Measurements from ENCODE around the gene TMEM94. TPM values are rescaled to one million over a fixed set of nuclear protein-coding genes. Genes with fewer than 3 reads are reported as not detected.

TMEM94 gene
- total and polyA plus RNA-seq, 9 of the 15 experiments (the other 6 are each of a cell fraction or from before 2014, with no cell fraction given) = 0.35 to 48.1 (median 14.4) TPM

- TF ChIP-seq ZBTB5 (IDR thresholded peaks at IDR 0.05) (no peak), ELK1 (CRISPR knock-in tag; IDR thresholded peaks at IDR 0.05) (no peak), PHB2 (IDR thresholded peaks at IDR 0.05; ENCODE audit: low read depth) (no peak), HDGF (IDR thresholded peaks at IDR 0.05) (no peak), NBN (IDR thresholded peaks at IDR 0.05; ENCODE audit: low read depth) (no peak), NFXL1 (CRISPR knock-in tag; IDR thresholded peaks at IDR 0.05) (0 out of 2 replicates have a peak, but pooled peaks have one; percentile 33), ZNF79 (CRISPR knock-in tag; IDR thresholded peaks at IDR 0.05; ENCODE audit: low read depth) (no peak), DNMT1 (IDR thresholded peaks at IDR 0.05) (no peak), SMAD4 (CRISPR knock-in tag; conservative IDR thresholded peaks at IDR 0.05) (peak; percentile 80), SMARCC2 (IDR thresholded peaks at IDR 0.05; ENCODE audit: low read depth) (peak; percentile 37; the same call in 1 of the 2 replicates), FOS (IDR thresholded peaks at IDR 0.05; ENCODE audit: extremely low read depth, insufficient read length) (no peak), MIER1 (IDR thresholded peaks at IDR 0.05; ENCODE audit: low read depth) (peak; percentile 98), ZNF280B (CRISPR knock-in tag; IDR thresholded peaks at IDR 0.05) (no peak), PREB (CRISPR knock-in tag; IDR thresholded peaks at IDR 0.05) (0 out of 2 replicates have a peak, but pooled peaks have one; percentile 18), EHMT2 (IDR thresholded peaks at IDR 0.05) (peak; percentile 99), EZH2 (IDR thresholded peaks at IDR 0.05; ENCODE audit: borderline replicate concordance, low read depth, low read length) (no peak), ZNF436 (CRISPR knock-in tag; IDR thresholded peaks at IDR 0.05) (no peak), HSF4 (CRISPR knock-in tag; IDR thresholded peaks at IDR 0.05; ENCODE audit: borderline replicate concordance) (no peak), OTX1 (CRISPR knock-in tag; IDR thresholded peaks at IDR 0.05) (0 out of 2 replicates have a peak, but pooled peaks have one; percentile 45), SFPQ (IDR thresholded peaks at IDR 0.05; ENCODE audit: low read depth, low read length) (no peak)
Measured at GRCh38 chr17:75515496-75516254, 59.2 kb downstream of the TMEM94 start, which contains the start of gene CASKIN2 (continued).
